ENCODE measurements around the gene F10. TPM values are rescaled to one million over a fixed set of nuclear protein-coding genes. Genes with fewer than 3 reads are reported as not detected.

The F10 gene
- total RNA-seq, 4 donors from 2014 or later = 4.1 to 22.5 (median 11.8) TPM

- Histone ChIP-seq H3K27me3 (no peaks in the 10 kb centered on the region), H3K4me3 (no peak overlapping the region), H3K9me3 (no peaks in the 10 kb centered on the region), H3K4me1 (no peaks in the 10 kb centered on the region), H3K27ac (no peak overlapping the region), H3K36me3 (peaks cover 0 to 2% (median 0%) of the 10 kb centered on the region in 3 donors)
- TF ChIP-seq POLR2A (IDR thresholded peaks at IDR 0.05) = no peak
- TF ChIP-seq, protein P1, sequence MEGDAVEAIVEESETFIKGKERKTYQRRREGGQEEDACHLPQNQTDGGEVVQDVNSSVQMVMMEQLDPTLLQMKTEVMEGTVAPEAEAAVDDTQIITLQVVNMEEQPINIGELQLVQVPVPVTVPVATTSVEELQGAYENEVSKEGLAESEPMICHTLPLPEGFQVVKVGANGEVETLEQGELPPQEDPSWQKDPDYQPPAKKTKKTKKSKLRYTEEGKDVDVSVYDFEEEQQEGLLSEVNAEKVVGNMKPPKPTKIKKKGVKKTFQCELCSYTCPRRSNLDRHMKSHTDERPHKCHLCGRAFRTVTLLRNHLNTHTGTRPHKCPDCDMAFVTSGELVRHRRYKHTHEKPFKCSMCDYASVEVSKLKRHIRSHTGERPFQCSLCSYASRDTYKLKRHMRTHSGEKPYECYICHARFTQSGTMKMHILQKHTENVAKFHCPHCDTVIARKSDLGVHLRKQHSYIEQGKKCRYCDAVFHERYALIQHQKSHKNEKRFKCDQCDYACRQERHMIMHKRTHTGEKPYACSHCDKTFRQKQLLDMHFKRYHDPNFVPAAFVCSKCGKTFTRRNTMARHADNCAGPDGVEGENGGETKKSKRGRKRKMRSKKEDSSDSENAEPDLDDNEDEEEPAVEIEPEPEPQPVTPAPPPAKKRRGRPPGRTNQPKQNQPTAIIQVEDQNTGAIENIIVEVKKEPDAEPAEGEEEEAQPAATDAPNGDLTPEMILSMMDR (IDR thresholded peaks at IDR 0.05) = no peak
- no peak for DNase-seq
Observed at GRCh38 chr13:113083022-113083373, 39.6 kb upstream of the F10 start.

- H3K27me3 ChIP-seq = no peaks in the 10 kb centered on the region
- H3K27ac ChIP-seq = no peak overlapping the region
- no peak for DNase-seq
- H3K9me3 ChIP-seq = no peaks in the 10 kb centered on the region
- H3K36me3 ChIP-seq = peaks cover 0 to 2% (median 0%) of the 10 kb centered on the region in 3 donors
- H3K4me1 ChIP-seq = no peaks in the 10 kb centered on the region
- no peak overlapping the region for H3K4me3 ChIP-seq
- TF ChIP-seq POLR2A (IDR thresholded peaks at IDR 0.05) = no peak
- TF ChIP-seq, protein P1 (IDR thresholded peaks at IDR 0.05) = no peak
Observed at GRCh38 chr13:113083402-113084061, 39.1 kb upstream of the F10 start.

DNA sequence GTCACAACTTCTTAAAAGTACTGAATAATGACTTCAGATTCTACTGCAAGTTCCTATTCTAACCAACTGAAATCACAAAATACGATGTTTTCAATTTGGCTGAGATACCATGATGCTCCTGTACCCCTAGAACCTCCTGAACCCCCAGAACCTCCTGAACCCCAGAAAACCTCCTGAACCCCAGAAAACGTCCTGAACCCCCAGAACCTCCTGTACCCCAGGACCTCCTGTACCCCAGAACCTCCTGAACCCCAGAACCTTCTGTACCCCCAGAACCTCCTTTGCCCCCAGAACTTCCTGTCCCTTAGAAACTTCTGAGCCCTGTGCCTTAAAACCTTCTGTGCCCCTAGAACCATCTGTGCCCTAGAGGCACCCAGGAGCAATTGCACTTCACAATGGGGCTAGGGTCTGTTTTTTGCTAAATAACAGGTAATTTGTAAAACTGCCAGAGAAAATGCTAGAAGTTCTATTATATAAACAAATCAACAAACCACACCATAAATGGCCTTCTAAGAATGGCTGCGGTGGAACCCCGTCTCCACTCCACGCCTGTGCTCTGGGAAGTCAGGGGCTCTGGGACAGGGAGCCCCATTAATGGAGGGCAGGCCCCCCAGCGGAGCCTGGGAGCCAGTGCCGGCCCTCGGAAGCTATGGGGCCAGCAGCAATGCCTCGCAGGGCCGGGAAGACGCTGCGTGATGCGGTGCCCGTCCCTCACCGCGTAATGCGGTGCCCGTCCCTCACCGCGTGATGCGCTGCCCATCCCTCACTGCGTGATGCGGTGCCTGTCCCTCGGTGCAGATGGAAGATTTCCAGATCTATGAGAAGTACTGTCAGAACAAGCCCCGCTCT, 38.3 kb upstream of the F10 start:
- Histone ChIP-seq H3K36me3 (peaks cover 0 to 2% (median 0%) of the 10 kb centered on the region in 3 donors), H3K4me3 (no peak overlapping the region), H3K27me3 (no peaks in the 10 kb centered on the region), H3K9me3 (no peaks in the 10 kb centered on the region), H3K4me1 (no peaks in the 10 kb centered on the region), H3K27ac (no peak overlapping the region)
- no peak for DNase-seq
- TF ChIP-seq, protein P1 (IDR thresholded peaks at IDR 0.05) = no peak

- H3K4me3 ChIP-seq = no peak overlapping the region
- no peak for DNase-seq
- no peaks in the 10 kb centered on the region for H3K9me3 ChIP-seq
- no peaks in the 10 kb centered on the region for H3K27me3 ChIP-seq
- no peak overlapping the region for H3K27ac ChIP-seq
- no peaks in the 10 kb centered on the region for H3K4me1 ChIP-seq
- TF ChIP-seq, protein P1 (IDR thresholded peaks at IDR 0.05) = no peak
- TF ChIP-seq POLR2A (IDR thresholded peaks at IDR 0.05) = no peak
- peaks cover 0 to 2% (median 0%) of the 10 kb centered on the region in 3 donors for H3K36me3 ChIP-seq
Observed at GRCh38 chr13:113084943-113085540, 37.6 kb upstream of the F10 start.

GRCh38 chr13:113086031-113086750, 36.4 kb upstream of the F10 start:
- no peaks in the 10 kb centered on the region for H3K4me1 ChIP-seq
- H3K27ac ChIP-seq = no peak overlapping the region
- H3K27me3 ChIP-seq = no peaks in the 10 kb centered on the region
- H3K4me3 ChIP-seq = no peak overlapping the region
- TF ChIP-seq, protein P1 (IDR thresholded peaks at IDR 0.05) = no peak
- no peak for TF ChIP-seq POLR2A (IDR thresholded peaks at IDR 0.05)
- no peak for DNase-seq
- H3K9me3 ChIP-seq = no peaks in the 10 kb centered on the region
- H3K36me3 ChIP-seq = peaks cover 0 to 2% (median 0%) of the 10 kb centered on the region in 3 donors
